Measurements from ENCODE around the gene MYLIP.
A peak's percentile ranks its signal among the peaks of the same experiment; 100 is the strongest.
"Not testable (repeated sequence)": the region's sequence is repeated elsewhere in the genome, so short reads cannot be mapped to it uniquely, and the experiment has no call there.

The MYLIP gene

DNA sequence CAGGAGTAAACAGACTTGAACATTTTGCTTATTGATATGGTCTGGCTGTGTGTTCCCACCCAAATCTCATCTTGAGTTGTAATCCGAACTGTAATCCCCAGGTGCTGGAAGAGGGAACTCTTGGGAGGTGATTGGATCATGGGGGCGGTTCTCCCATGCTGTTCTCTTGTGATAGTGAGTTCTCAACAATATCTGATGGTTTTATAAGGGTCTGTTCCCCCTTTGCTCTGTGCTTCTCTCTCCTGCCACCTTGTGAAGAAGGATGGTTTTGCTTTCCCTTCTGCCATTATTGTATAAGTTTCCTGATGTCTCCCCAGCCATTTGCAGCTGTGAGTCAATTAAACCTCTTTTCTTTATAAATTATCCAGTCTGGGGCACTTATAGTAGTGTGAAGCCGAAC is 40.0 kb downstream of the MYLIP start:
- no peak for DNase-seq (ENCODE audit: low read depth in 2 of 2, low spot score in 1 of 2)

DNA sequence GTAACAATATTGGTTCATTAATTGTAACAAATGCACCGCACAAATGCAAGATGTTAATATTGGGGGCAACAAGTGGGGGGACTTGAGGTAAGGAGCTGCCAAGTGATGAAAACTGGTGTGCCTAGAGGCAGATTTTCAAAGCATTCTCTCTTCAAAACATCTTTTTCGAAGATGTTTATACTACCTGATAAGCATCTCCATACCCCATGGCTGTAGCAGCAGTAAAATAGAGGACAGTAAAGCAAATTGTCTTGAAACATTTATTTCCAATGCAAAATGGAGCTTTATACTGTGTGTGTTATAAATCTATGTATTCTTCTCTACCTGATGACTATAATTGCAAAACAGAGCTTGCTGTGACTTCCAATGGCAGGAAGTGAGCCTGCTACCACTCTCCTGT is 42.5 kb downstream of the MYLIP start:
- no peak for DNase-seq (ENCODE audit: low read depth in 2 of 2, low spot score in 1 of 2)

- DNase-seq (ENCODE audit: low read depth in 2 of 2, low spot score in 1 of 2), result no peak
These were observed 44.5 kb downstream of the MYLIP start for GRCh38 chr6:16173167-16173940.

DNA sequence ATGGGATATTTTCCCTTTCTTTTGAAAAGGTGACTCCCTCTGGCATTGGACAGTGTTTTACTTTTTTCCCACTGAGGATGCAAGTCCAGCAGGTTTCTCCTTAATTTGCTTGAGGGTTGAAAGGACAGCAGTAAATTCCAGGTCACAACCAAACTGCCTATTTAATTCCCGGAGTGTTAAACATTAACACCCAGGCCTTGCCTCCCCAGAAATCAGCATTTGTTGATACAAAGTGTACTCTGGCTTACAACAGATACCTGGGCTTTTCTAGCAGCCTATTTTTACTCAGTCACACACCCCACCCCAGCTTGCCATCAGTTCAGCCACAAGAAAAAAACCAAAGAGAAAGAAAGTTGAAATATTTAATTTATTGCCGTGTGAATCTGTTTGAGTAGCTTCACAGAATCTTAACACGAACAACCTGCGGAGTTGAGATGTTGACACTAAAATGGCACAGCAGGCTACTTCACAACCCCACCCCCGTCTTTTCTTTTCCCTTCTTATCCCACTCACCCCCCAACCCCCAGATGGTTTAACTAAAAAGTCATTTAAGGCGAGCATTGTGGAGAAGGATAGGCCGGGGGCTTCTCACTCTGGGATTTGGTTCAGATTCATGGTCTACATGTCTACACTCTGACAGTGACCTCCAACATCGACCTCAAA is 45.7 kb downstream of the MYLIP start:
- DNase-seq (ENCODE audit: low read depth in 2 of 2, low spot score in 1 of 2), result no peak

DNA sequence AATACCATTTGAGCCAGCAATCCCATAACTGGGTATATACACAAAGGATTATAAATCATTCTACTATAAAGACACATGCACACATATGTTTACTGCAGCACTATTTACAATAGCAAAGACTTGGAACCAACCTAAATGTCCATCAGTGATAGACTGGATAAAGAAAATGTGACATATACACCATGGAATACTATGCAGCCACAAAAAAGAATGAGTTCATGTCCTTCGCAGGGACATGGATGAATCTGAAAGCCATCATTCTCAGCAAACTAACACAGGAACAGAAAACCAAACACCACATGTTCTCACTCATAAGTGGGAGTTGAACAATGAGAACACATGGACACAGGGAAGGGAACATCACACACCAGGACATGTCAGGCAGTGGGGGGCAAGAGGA is 47.7 kb downstream of the MYLIP start:
- not testable (repeated sequence) for DNase-seq (ENCODE audit: low read depth in 2 of 2, low spot score in 1 of 2)

DNA sequence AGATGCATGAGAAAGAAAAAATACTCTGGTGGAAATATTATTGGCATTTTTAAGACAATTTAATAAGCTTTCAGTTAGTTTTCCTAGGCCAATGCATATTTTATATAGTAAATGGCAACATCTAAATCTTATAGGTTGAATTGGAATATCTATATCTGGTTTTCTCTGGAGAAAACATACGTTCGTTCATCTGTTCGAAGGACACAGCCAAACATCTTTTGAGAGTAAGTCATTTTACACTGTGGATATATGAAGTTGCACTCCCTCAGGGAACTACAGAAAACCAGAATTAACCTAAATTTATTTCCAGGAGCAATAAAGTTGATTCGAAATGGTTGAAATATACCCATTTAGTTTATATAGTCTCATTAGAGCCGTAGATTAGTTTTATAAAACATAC is 49.0 kb downstream of the MYLIP start:
- DNase-seq (ENCODE audit: low read depth in 2 of 2, low spot score in 1 of 2), result no peak

DNA sequence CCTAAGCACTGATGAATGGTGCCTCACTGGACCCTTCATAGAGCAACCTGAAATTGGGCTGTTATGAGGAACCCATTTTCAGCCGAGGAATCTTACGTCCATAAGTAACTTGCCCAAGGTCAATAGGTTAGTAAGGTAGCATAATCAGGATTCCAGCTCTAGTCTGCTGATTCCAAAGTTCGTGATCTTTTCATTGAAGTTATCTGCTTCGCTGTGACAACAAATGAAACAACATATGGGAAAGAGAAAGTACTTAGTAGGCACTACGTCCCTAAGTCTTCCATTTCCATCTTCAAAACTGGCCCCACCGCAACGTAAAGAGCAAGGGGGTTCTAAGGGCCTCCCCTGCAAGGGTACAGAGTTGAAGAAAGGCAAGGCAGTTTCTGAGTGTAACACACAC is 49.5 kb downstream of the MYLIP start:
- no peak for DNase-seq (ENCODE audit: low read depth in 2 of 2, low spot score in 1 of 2)

DNA sequence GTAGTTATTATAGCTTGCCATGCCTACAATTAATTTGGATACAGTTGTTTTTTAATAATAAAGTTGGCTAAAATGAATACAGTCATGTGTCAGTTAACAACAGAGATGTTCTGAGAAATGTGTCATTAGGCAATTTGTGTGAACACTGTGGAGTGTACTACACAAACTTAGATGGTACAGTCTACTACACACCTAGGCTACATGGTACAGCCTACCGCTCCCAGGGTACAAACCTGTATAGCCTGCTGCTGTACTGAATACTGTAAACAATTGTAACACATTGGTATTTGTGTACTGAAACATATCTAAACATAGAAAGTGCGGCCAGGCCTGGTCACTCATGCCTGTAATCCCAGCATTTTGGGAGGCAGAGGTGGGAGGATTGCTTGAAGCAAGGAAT is 50.2 kb downstream of the MYLIP start:
- DNase-seq (ENCODE audit: low read depth in 2 of 2, low spot score in 1 of 2), result no peak

DNA sequence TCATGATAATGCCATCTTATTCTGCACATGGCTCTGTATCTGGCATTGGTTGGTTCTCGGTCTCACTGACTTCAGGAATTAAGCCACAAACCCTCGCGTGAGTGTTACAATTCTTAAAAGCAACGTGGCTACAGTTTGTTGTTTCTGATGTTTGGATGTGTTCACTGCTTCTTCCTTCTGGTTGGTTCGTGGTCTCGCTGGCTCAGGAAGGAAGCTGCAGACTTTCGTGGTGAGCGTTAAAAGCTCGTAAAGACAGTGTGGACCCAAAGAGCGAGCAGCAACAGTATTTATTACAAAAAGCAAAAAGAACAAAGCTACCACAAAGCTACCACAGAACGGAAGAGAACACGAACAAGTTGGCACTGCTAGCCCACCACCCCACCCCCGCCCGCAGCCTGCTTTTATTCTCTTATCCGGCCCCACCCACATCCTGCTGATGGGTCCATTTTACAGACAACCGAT is 51.1 kb downstream of the MYLIP start:
- peak in 1 of 2 donors; percentile 14 for DNase-seq (ENCODE audit: low read depth in 2 of 2, low spot score in 1 of 2)

DNA sequence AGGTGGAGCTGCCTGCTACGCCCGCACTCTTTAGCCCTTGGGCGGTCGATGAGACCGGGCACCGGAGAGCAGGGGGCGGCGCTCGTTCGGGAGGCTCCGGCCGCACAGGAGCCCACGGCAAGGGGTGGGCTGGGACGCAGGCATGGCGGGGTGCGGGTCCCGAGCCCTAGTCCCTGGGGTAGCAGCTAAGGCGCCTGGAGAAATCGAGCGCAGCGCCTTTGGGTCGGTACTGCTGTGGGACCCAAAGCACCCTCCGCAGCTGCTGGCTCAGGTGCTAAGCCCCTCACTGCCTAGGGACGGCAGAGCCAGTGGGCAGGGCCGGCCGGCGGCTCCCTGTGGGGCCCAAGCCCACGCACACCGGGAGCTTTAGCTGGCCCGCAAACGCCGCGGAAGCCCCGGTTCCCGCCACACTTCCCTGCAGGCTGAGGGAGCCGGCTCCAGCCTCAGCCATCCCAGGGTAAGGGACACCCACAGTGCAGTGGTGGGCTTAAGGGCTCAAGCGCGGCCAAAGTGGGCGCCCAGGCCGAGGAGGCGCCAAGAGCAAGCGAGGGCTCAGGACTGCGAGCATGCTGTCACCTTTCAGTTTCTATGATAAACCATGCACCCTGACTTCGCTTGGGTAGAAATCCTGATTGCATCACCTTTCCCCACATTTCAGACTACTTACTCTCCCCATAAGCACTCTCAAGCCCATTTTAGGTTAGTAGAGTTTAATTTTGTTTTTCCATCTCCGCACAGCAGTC is 52.0 kb downstream of the MYLIP start:
- DNase-seq (ENCODE audit: low read depth in 2 of 2, low spot score in 1 of 2), result no peak

- no peak for DNase-seq (ENCODE audit: low read depth in 2 of 2, low spot score in 1 of 2)
These were observed 52.8 kb downstream of the MYLIP start for GRCh38 chr6:16181439-16182297.

- DNase-seq (ENCODE audit: low read depth in 2 of 2, low spot score in 1 of 2), result no peak
These were observed 54.3 kb downstream of the MYLIP start for GRCh38 chr6:16183187-16183664.

GRCh38 chr6:16184129-16184528 is 55.2 kb downstream of the MYLIP start:
- DNase-seq (ENCODE audit: low read depth in 2 of 2, low spot score in 1 of 2), result no peak

DNA sequence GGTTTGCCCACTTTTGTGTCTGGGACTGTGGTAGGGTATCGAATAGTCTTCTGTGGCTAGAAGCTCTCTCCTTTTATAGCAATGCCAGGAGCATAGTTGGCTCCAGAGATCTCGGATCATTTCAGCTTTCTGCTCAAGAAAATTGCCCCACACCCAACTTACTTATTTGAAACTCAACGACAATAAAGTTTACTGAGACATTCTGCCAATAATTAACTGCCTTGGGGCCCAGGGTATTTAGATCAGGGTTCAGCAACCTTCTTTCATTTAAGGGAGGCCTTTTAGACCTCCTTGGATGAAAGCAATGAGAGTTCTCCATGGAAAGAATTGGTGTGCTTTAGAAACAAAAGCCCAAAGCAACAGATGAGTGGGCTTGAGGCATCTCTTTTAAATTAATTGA is 55.7 kb downstream of the MYLIP start:
- no peak for DNase-seq (ENCODE audit: low read depth in 2 of 2, low spot score in 1 of 2)

DNA sequence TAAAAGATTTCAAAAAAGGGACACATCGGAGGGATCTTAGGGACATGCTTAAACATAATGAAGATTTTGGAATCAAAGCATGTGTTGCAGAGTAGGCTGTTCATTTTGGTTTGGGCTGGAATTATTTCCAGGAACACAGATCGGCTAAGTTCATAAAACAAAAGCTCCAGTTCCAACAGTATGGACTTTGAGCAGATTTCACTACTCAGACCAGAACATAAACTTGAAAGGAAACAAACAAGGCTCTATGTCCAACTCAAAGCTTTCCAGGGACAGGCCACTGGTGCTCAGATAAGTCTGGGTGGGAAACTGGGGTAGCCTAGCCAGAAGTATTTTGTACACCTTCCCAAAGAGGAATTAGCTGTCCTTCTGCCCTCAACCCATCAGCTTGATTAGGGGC is 58.3 kb downstream of the MYLIP start:
- no peak for DNase-seq (ENCODE audit: low read depth in 2 of 2, low spot score in 1 of 2)

DNA sequence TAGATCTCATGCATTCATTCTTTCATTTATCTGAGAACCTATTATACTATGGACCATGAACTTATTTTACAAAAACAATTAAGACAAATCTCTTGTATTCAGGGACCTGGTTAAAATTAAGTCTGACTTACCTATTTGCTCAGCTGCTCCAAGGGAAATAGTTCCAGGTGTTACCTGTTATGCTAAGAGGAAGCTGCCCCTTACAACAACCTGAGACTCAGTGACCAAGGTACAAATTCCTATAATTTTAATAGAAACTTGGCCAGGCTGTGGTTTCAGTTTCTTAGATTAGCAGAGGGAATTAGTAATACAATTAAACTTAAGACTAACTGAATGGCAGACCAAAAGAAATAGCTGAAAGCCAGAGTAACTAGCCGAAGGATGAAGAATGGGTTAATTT is 61.3 kb downstream of the MYLIP start:
- DNase-seq (ENCODE audit: low read depth in 2 of 2, low spot score in 1 of 2), result no peak

GRCh38 chr6:16196260-16196983 is 67.5 kb downstream of the MYLIP start:
- DNase-seq (ENCODE audit: low read depth in 2 of 2, low spot score in 1 of 2), result no peak

DNA sequence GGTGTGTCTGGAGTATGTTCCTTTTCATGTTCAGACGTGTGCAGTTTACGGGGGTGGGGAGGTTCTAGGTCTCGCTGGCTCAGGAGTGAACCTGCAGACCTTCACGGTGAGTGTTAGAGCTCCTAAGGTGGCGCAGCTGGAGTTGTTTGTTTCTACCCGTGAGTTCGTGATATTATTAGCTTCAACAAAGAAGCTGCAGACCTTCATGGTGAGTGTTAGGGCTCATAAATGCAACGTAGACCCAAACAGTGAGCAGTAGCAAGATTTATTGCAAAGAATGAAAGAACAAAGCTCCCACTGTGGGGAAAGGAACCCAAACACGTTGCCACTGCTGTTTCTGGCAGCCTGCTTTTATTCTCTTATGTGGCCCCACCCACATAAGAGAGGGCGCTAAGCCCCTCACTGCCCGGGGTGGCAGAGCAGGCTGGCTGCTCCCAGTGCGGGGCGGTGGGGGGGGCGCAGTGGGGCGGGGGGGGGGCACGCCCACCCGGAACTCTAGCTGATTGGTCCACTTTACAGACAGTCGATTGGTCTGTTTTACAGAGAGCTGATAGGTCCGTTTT is 68.2 kb downstream of the MYLIP start:
- no peak for DNase-seq (ENCODE audit: low read depth in 2 of 2, low spot score in 1 of 2)
